Motor neuron (in vitro differentiated cells): ENCODE measurements around the gene TBCCD1. TPM values are rescaled to one million over a fixed set of nuclear protein-coding genes. Genes with fewer than 3 reads are reported as not detected.
"Not testable (repeated sequence)": the region's sequence is repeated elsewhere in the genome, so short reads cannot be mapped to it uniquely, and the experiment has no call there.

Experiments
- ATAC-seq, 8 experiments: fragments of 200-7000 bp; cut with Tn5 transposase; replicated peaks in 6 of 8; 2 replicates each; pipeline ENCODE4 v1.8.0; 2021; ENCODE audit warnings: mild to moderate bottlenecking in 8 of 8, moderate library complexity in 8 of 8
- H3K27ac ChIP-seq, 2 donors: fragments of 250-450 bp; sonication (Bioruptor Pico); 2 replicates each; pipeline ENCODE4 v1.9.0; 2021; ENCODE audit warnings: antibody characterized with exemption in 2 of 2, mild to moderate bottlenecking in 2 of 2, moderate library complexity in 1 of 2
- H3K4me1 ChIP-seq, 2 donors: fragments of 250-450 bp; sonication (Bioruptor Pico); replicated peaks in 1 of 2; 2 replicates each; pipeline ENCODE4 v1.6.1; 2021; ENCODE audit warnings: antibody characterized with exemption in 2 of 2, mild to moderate bottlenecking in 2 of 2, moderate library complexity in 1 of 2
- H3K4me3 ChIP-seq, 5 donors: fragments of 250-450 bp; sonication (Bioruptor Pico); 2 replicates each; pipeline ENCODE4 v1.9.0; 2021; ENCODE audit warnings: antibody characterized with exemption in 5 of 5, mild to moderate bottlenecking in 5 of 5, moderate library complexity in 4 of 5
- WGBS, 10 experiments: fragments of 450-650 bp; shearing (Covaris generic); methylation state at CpG; one replicate each; pipeline ENCODE4 v1.0.0; 2022; 5-methylcytosine and 5-hydroxymethylcytosine counted together
- in situ Hi-C, 9 experiments: fragments of 400-800 bp; cut with MboI; loops; one replicate each; pipeline ENCODE4 v1.15.0; 2021; ENCODE audit warnings: low sequenced_read_pairs in 9 of 9, low pct_unique_long_range_greater_than_20kb in 2 of 9; ENCODE audit not compliant: unreplicated experiment in 9 of 9
- total RNA-seq, 8 experiments: library from RNA; unstranded; fragments of 300-600 nt; gene quantifications; 2 replicates each; pipeline versions ENCODE4 v1.2.3 to v1.2.4, GENCODE V29; 2022

Gene TBCCD1
- total RNA-seq, 8 experiments from 2014 or later = 8.4 to 16.6 (median 12.6) TPM

DNA sequence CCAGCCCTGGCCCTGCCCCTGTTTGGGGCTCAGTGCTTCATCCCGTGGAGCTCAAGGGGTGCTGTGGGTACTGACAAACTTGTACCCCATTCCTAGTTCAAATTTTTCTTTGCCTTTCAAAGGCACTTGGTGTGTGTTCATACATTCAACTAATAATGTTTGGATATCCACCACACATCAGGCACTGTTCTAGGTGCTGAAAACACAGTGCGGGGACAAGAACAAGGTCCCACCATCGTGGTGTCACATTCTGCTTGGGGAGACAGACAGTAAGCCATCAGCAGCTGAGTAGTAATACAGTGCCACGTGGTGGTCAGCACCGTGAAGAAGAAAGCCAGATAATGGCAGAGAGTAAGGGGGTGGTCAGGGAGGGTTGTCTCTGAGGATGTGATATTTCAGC lies 55.4 kb downstream of the TBCCD1 start:
- in situ Hi-C loops = loop anchor here in 1 of 9 experiments (25.0 kb wide), 1 partner anchor 224 kb away; no protein-coding TSS in a partner anchor
- no peak for ATAC-seq
- Histone ChIP-seq H3K4me3 (no peak overlapping the region), H3K27ac (no peak overlapping the region), H3K4me1 (peaks cover 20 to 29% of the 10 kb centered on the region in 2 donors)
- WGBS, 10 experiments = 33 to 100% (median 73%) methylated on average over 1 to 4 of the region's 5 CpGs; no CpG with 5 or more reads in 3 of the 10 experiments

DNA sequence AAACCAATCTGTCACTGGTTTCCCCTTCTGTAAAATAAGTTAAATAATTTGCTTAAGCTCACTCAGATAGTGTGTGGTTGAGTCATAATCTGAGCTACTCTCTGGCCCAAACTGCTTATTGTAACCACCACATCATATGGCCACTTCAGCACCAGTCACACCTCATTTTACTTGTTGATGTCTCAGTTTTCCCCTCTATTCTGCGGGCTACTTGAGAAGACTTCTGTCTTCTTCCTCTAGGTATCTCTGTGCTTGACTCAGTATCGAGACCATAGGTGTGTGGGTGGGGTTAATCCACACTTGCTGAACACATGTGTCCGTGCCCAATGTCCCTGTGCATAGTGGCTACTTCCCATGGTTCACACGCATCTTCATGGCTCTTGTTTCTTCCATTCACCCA lies 55.9 kb downstream of the TBCCD1 start:
- ATAC-seq = no peak
- in situ Hi-C loops = loop anchor here in 1 of 9 experiments (25.0 kb wide), 1 partner anchor 224 kb away; no protein-coding TSS in a partner anchor
- Histone ChIP-seq H3K4me3 (no peak overlapping the region), H3K27ac (no peak overlapping the region), H3K4me1 (peaks cover 20 to 29% of the 10 kb centered on the region in 2 donors)
- WGBS, 10 experiments = 0 to 100% (median 68%) methylated on average over 1 to 4 of the region's 4 CpGs; no CpG with 5 or more reads in 4 of the 10 experiments

DNA sequence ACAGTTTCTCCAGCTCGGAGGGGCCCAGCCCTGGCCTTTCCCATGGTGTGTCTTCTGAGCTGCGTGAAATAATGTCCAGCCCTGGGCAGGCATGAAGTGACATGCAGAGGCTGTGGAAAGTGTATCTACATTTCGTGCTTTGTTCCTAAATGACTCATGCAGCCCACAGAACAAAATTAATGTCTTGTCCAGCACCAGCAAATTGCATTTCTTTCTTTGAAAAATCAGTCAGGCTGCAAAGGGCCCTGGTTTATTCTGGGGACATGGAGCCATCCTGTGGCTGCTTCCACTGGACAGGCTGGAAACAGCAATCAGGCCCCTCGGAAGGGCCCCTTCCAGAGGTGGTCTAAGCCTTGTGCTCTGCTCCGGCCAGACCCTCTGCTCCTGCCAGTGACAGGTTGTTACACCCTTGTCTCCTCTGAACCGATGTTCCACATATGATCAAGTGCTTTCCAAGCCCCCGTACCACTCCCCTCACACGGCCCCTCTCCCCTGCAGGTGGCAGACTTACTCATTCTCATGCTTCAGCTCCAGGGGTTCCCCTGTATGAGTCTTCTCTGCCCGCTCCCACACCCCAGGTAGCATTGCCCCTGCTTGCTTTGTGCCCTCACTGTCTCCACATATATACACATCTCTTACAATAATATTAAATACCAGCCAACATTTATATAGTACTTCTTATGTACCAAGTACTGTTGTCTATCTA lies 56.6 kb downstream of the TBCCD1 start:
- Histone ChIP-seq H3K27ac (peak overlapping the region in 1 of 2 donors; percentile 25), H3K4me3 (no peak overlapping the region), H3K4me1 (peaks cover 20 to 29% of the 10 kb centered on the region in 2 donors)
- in situ Hi-C loops = loop anchor here in 1 of 9 experiments (25.0 kb wide), 1 partner anchor 223 kb away; no protein-coding TSS in a partner anchor
- WGBS, 10 experiments = 0 to 100% (median 45%) methylated on average over 1 to 5 of the region's 9 CpGs; no CpG with 5 or more reads in 4 of the 10 experiments
- ATAC-seq = peak in 6 of 8 experiments; percentile 76 to 89 (median 81)

DNA sequence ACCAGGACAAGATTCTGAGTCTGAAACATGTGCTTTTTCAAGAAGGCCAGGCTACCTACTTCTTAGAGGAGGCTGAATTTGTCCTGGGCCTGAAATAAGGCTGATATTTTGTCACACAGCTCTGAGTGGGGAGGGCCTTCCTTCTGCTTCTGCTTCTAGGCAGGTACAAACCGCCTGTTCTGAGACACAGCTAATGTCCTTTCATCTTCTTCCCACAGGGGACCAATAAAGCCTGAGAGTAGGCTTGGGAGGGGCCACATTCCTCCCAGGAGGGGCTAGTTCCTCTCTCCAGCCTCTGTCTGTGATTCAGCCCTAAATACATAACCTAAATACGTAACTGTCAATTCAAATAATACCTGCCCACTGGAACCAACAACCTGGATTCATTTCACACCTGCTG lies 57.7 kb downstream of the TBCCD1 start:
- Histone ChIP-seq H3K4me3 (no peak overlapping the region), H3K4me1 (peaks cover 20 to 29% of the 10 kb centered on the region in 2 donors), H3K27ac (no peak overlapping the region)
- WGBS, 10 experiments = 0 to 94% (median 72%) methylated on average over 1 to 2 of the region's 2 CpGs; no CpG with 5 or more reads in 5 of the 10 experiments
- in situ Hi-C loops = loop anchor here in 1 of 9 experiments (25.0 kb wide), 1 partner anchor 222 kb away; no protein-coding TSS in a partner anchor
- peak in 4 of 8 experiments; percentile 2 to 79 (median 67) for ATAC-seq

DNA sequence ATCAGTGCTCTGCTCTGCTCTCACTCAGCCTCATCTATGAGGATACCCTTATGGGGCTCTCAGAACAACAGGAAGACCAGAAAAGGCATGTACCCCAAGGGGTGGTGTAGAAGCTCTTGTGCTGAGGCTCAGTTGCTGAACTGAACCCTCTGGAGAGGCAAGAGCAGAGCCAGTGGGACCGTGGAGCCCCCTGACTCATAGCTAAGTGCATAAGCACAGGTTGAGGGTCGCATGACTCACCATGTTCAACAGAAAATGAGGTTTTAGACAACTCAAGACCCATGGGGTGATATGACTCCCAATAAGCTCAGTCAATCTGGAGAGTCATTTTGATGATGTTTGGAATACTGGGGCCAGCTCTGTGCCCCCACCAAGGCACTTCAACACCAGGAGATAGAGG lies 60.3 kb downstream of the TBCCD1 start:
- peaks cover 21 to 25% of the 10 kb centered on the region in 2 donors for H3K4me1 ChIP-seq
- no peak overlapping the region for H3K4me3 ChIP-seq
- no peak for ATAC-seq
- no peak overlapping the region for H3K27ac ChIP-seq
- WGBS, 10 experiments = 31 to 83% (median 75%) methylated on average over 1 to 2 of the region's 2 CpGs; no CpG with 5 or more reads in 6 of the 10 experiments
- in situ Hi-C loops = loop anchor here in 1 of 9 experiments (25.0 kb wide), 1 partner anchor 220 kb away; no protein-coding TSS in a partner anchor

DNA sequence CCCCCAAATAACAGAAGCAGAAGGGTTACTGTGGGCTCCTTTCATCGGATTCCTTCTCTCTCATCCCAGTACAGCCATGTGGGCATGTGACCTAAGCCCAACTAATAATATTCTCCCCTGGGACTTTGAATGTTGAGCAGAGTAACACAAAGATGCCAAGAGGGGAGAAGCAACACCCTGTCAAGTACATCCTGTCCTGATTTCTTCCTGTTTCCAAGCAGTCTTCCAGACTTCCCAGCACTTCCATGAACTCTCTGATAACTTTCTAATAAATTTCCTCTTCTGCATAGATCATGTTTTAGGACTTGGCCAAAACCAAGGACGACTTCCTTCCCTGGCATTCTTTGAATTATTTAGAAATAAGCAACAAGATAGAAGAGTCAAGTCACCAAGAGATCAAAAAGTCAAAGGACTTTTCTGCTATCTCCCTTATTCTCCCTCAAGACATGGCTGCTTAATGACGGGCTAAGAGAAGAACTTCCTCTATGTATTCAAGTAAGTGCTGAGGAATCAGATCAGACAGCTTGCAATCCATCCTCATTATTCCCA lies 60.9 kb downstream of the TBCCD1 start:
- Histone ChIP-seq H3K4me1 (peaks cover 21 to 25% of the 10 kb centered on the region in 2 donors), H3K4me3 (no peak overlapping the region), H3K27ac (no peak overlapping the region)
- 0 to 100% (median 69%) methylated on average over 1 to 3 of the region's 3 CpGs; no CpG with 5 or more reads in 1 of the 10 experiments for WGBS, 10 experiments
- ATAC-seq = no peak
- in situ Hi-C loops = loop anchor here in 1 of 9 experiments (25.0 kb wide), 1 partner anchor 219 kb away; no protein-coding TSS in a partner anchor

DNA sequence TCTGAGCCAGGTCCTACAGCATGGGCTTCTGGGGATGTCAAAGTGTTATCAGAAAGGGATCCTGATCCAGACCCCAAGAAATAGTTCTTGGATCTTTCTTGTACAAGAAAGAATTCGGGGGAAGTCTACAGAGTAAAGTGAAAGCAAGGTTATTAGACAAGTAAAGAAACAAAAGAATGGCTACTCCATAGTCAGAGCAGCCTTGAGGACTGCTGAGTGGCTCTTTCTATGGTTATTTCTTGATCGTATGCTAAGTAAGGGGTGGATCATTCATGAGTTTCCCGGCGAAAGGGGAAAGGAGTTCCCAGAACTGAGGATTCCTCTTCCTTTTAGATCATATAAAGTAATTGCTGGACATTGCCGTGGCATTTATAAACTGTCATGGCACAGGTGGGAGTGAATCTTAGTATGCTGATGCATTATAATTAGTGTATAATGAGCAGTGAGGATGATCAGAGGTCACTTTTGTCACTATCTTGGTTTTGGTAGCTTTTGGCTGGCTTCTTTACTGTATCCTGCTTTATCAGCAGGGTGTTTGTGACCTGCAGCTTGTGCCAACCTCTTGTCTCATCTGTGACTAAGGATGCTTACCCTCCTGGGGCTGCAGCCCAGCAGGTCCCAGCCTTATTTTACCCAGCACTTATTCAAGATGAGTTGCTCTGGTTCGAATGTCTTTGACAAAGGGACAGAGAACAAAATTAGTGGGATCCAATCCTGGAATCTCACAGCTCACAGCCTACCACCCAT lies 64.0 kb downstream of the TBCCD1 start:
- in situ Hi-C loops = loop anchor here in 1 of 9 experiments (25.0 kb wide), 1 partner anchor 216 kb away; no protein-coding TSS in a partner anchor
- WGBS, 10 experiments = 5 to 82% (median 52%) methylated on average over 2 to 6 of the region's 6 CpGs; no CpG with 5 or more reads in 1 of the 10 experiments
- Histone ChIP-seq H3K4me1 (peaks cover 5 to 7% of the 10 kb centered on the region in 2 donors), H3K27ac (no peak overlapping the region), H3K4me3 (no peak overlapping the region)
- peak in 3 of 8 experiments; percentile 76 to 95 (median 95) for ATAC-seq

DNA sequence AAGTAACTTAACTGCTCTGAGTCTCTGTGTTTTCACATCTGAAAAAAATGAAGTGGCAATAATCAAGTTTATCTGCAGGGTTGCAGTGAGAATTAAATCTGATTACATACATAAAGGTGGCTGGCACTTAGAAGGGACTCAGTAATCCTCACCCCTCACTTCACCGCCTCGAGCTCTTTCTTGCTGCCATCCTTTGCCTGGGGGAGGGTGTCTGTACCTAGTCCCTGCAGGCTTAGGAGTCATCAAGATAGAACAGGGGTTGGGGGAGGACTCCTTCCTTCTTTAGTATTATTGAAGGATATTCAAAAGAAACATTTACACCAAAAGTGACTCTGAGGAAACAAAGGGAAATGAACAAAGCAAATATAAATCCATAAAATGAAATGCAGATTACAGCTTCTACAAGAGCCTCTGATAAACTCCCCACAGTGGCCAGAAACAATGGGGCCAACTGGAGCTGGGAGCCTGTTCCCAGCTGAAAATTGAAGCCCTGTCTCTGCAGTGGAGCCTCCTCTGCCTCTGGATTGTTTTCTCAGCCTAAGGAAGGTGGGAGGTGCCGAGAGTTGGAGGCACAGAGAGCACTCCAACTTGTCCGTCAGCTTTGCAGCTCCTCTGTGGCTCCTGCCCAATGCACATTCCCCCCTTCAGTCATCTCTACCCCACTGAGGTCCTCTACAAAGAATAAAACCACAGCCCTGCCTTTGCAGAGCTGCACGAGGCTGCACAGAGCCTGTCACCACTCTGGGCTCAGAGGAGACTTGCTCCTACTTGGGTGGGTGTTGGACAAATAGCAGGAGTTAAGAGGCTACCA lies 64.8 kb downstream of the TBCCD1 start:
- in situ Hi-C loops = loop anchor here in 1 of 9 experiments (25.0 kb wide), 1 partner anchor 215 kb away; no protein-coding TSS in a partner anchor
- H3K4me1 ChIP-seq = peaks cover 5 to 7% of the 10 kb centered on the region in 2 donors
- no peak overlapping the region for H3K4me3 ChIP-seq
- no peak overlapping the region for H3K27ac ChIP-seq
- 0 to 81% (median 50%) methylated on average over 1 to 3 of the region's 5 CpGs; no CpG with 5 or more reads in 1 of the 10 experiments for WGBS, 10 experiments
- peak; percentile 21 to 70 (median 40) for ATAC-seq

DNA sequence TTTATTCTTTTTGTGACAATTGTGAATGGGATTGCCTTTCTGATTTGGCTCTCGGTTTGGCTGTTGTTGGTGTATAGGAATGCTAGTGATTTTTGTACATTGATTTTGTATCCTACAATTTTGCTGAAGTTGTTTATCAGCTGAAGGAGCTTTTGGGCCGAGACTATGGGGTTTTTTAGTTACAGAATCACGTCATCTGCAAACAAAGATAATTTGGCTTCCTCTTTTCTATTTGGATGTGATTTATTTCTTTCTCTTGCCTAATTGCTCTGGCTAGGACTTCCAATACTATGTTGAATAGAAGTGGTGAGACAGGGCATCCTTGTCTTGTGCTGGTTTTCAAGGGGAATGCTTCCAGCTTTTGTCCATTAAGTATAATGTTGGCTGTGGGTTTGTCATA lies 67.2 kb downstream of the TBCCD1 start:
- not testable (repeated sequence) for H3K27ac ChIP-seq, ATAC-seq

DNA sequence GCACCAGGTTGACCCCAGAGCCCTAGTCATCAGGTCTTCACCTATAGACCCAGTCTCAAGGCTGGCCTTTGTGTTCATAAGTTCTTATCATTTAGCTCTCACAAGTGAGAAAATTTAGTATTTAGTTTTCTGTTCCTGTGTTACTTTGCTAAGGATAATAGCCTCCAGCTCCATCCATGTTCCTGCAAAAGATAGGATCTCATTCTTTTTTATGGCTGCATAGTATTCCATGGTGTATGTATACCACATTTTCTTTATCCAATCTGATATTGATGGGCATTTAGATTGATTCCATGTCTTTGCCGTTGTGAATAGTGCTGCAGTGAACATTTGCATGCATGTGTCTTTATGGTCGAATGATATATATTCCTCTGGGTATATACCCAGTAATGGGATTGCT lies 69.1 kb downstream of the TBCCD1 start:
- H3K4me3 ChIP-seq, H3K27ac ChIP-seq, ATAC-seq, in situ Hi-C loops: not testable (repeated sequence)
- peaks cover 3 to 25% of the 10 kb centered on the region in 2 donors for H3K4me1 ChIP-seq
- WGBS, 10 experiments = 0 to 100% (median 83%) methylated on average over 1 to 2 of the region's 2 CpGs; no CpG with 5 or more reads in 3 of the 10 experiments

More for the DNA sequence above, 67.2 kb downstream of the TBCCD1 start:
- in situ Hi-C loops = loop anchor here in 1 of 9 experiments (25.0 kb wide), 1 partner anchor 213 kb away; no protein-coding TSS in a partner anchor
- H3K4me3 ChIP-seq = not testable (repeated sequence)
- 11 to 100% (median 83%) methylated on average over 1 to 3 of the region's 3 CpGs; no CpG with 5 or more reads in 4 of the 10 experiments for WGBS, 10 experiments
- H3K4me1 ChIP-seq = peaks cover 5 to 13% of the 10 kb centered on the region in 2 donors

DNA sequence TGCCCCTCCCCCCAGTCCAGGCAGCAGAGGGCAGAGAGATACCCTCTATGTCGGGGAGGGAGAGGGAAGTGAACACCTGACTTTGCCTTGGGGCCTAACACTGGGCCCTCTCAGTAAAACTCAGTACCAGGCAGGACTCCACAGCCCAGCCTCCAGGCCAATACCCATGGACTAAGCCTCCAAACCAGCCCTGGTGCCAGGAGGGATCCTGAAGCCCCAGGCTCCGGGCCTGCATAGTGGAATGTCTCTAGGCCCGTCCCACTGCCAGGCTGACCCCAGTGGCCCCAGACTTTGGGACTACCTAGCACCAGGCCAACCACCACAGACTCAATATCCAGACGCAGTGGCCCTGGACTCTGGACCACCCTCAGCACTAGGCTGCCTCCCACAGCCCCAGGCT lies 69.5 kb downstream of the TBCCD1 start:
- in situ Hi-C loops = no loop called here
- no peak for ATAC-seq
- no peak overlapping the region for H3K27ac ChIP-seq
- no peak overlapping the region for H3K4me3 ChIP-seq
- H3K4me1 ChIP-seq = peaks cover 0 to 26% of the 10 kb centered on the region in 2 donors
- WGBS, 10 experiments = 0 to 100% (median 46%) methylated on average over 1 to 3 of the region's 4 CpGs; no CpG with 5 or more reads in 4 of the 10 experiments

DNA sequence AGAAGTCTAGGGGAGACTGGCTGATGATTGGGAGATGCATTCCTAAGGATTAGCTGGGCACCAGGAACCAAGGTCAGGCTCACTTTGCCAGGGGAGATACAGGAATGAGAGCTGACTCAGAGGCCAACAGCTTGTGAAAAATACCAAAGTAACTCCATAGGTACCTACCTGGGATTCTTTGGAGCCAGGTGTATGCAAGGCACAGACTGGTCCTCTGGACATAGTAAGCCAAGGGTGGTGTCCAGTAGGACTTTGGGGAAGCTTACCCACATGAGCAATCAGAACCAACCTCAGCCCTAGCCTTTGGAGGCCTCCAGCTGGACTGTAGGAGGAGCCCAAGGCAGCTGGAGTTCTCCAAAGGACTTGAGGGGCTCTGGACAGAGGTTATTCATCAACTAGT lies 70.5 kb downstream of the TBCCD1 start:
- Histone ChIP-seq H3K4me1 (peaks cover 0 to 33% of the 10 kb centered on the region in 2 donors), H3K4me3 (no peak overlapping the region), H3K27ac (no peak overlapping the region)
- in situ Hi-C loops = no loop called here
- ATAC-seq = no peak
